Natural killer cell (primary cell): ENCODE results near the gene MBNL1. TPM values are rescaled to one million over a fixed set of nuclear protein-coding genes. Genes with fewer than 3 reads are reported as not detected.
A peak's percentile ranks its signal among the peaks of the same experiment; 100 is the strongest.

Experiments used
- ATAC-seq, 3 donors: fragments of 150-1000 bp in 2 of 3; fragments of 200-7000 bp in 1 of 3; cut with Tn5 transposase; 1 replicate in 1 of 3; 2 replicates in 2 of 3; pipeline ENCODE4 v1.10.0; 2021; ENCODE audit warnings: mild to moderate bottlenecking in 2 of 3, moderate library complexity in 2 of 3
- DNase-seq, 2 donors: peaks; one replicate each; pipeline versions ENCODE4 v3.0.0 to v3.0.0-alpha.2; 2013 to 2021; ENCODE audit warnings: mixed read lengths in 1 of 2
- H3K27ac ChIP-seq: one replicate; pipeline ENCODE4 v1.5.1; 2013; ENCODE audit warnings: mild to moderate bottlenecking, low read length
- H3K27me3 ChIP-seq: one replicate; pipeline ENCODE4 v1.6.1; 2013; ENCODE audit warnings: low read length; ENCODE audit not compliant: control insufficient read depth, insufficient read depth
- H3K36me3 ChIP-seq: one replicate; pipeline ENCODE4 v1.6.1; 2013; ENCODE audit warnings: low read length; ENCODE audit not compliant: control insufficient read depth, insufficient read depth
- H3K4me1 ChIP-seq: one replicate; pipeline ENCODE4 v1.6.1; 2013; ENCODE audit warnings: low read length; ENCODE audit not compliant: control insufficient read depth, insufficient read depth
- H3K4me3 ChIP-seq: one replicate; pipeline ENCODE4 v1.5.1; 2013; ENCODE audit warnings: low read length
- H3K9me3 ChIP-seq: one replicate; pipeline ENCODE4 v1.6.1; 2013; ENCODE audit warnings: low read length; ENCODE audit not compliant: control insufficient read depth, insufficient read depth
- H3K27ac Mint-ChIP-seq, 2 donors: one replicate each; pipeline ENCODE4 v1.8.0; 2022; ENCODE audit warnings: mild to moderate bottlenecking in 2 of 2, mixed read lengths in 2 of 2, moderate library complexity in 1 of 2
- H3K27me3 Mint-ChIP-seq, 2 donors: one replicate each; pipeline ENCODE4 v1.8.0; 2022; ENCODE audit warnings: low read depth in 2 of 2, mixed read lengths in 2 of 2
- H3K36me3 Mint-ChIP-seq: one replicate; pipeline ENCODE4 v1.8.0; 2022; ENCODE audit warnings: mixed read lengths
- H3K4me1 Mint-ChIP-seq, 2 donors: one replicate each; pipeline ENCODE4 v1.8.0; 2022; ENCODE audit warnings: mixed read lengths in 2 of 2
- H3K4me3 Mint-ChIP-seq: one replicate; pipeline ENCODE4 v1.8.0; 2022; ENCODE audit warnings: mild to moderate bottlenecking, moderate library complexity, mixed read lengths
- H3K9me3 Mint-ChIP-seq, 2 donors: one replicate each; pipeline ENCODE4 v1.8.0; 2022; ENCODE audit warnings: mixed read lengths in 2 of 2
- CTCF ChIP-seq: fragments of 200-600 bp; IDR thresholded peaks from one replicate; pipeline ENCODE4 v1.8.0; 2022; ENCODE audit warnings: antibody characterized with exemption
- WGBS: methylation state at CpG from one replicate; pipeline ENCODE4 v1.1.7; 2013; ENCODE audit warnings: missing lambda C conversion rate; ENCODE audit not compliant: insufficient coverage; 5-methylcytosine and 5-hydroxymethylcytosine counted together
- intact Hi-C: fragments of 100-400 bp; cut with micrococcal nuclease; formaldehyde crosslinking; loops from one replicate; pipeline ENCODE4 v1.14.2; 2022
- total RNA-seq, 4 donors: library from RNA; stranded (reverse); fragments of 120-200 nt in 1 of 4; gene quantifications; one replicate each; pipeline versions ENCODE4 v1.2.3 to v1.2.4, GENCODE V29; 2013 to 2022

MBNL1 gene
- total RNA-seq, 3 donors from 2014 or later (not counting 1 experiment from before 2014, with no cell fraction given) = 600 to 704 (median 607) TPM

- no peak overlapping the region for H3K4me3 ChIP-seq
- no peaks in the 10 kb centered on the region for H3K9me3 ChIP-seq
- H3K4me1 ChIP-seq = peaks cover 50% of the 10 kb centered on the region
- DNase-seq (no peak), ATAC-seq (peak; percentile 30 to 52 (median 45))
- TF ChIP-seq CTCF = no peak
- peaks cover 18% of the 10 kb centered on the region for H3K36me3 ChIP-seq
- Mint-ChIP-seq H3K9me3 (no peaks in the 10 kb centered on the region), H3K4me3 (peak overlapping the region; percentile 77), H3K4me1 (peaks cover 71 to 84% of the 10 kb centered on the region in 2 donors), H3K36me3 (peaks cover 8% of the 10 kb centered on the region), H3K27ac (peak overlapping the region; percentile 84 to 85), H3K27me3 (no peaks in the 10 kb centered on the region)
- intact Hi-C loops = loop anchor here (5.0 kb wide), 1 partner anchor 113 kb away; no protein-coding TSS in a partner anchor
- H3K27me3 ChIP-seq = no peaks in the 10 kb centered on the region
- peak overlapping the region; percentile 45 for H3K27ac ChIP-seq
- 32% methylated on average over 1 of the region's 1 CpG for WGBS
Observed at GRCh38 chr3:152295344-152295743, 26.6 kb downstream of the MBNL1 start.

GRCh38 chr3:152295806-152296205, 27.1 kb downstream of the MBNL1 start:
- Histone ChIP-seq H3K27me3 (no peaks in the 10 kb centered on the region), H3K4me1 (peaks cover 50% of the 10 kb centered on the region), H3K36me3 (peaks cover 22% of the 10 kb centered on the region), H3K4me3 (no peak overlapping the region), H3K9me3 (no peaks in the 10 kb centered on the region), H3K27ac (peak overlapping the region; percentile 45)
- intact Hi-C loops = loop anchor here (5.0 kb wide), 1 partner anchor 114 kb away; no protein-coding TSS in a partner anchor
- peaks cover 70 to 84% of the 10 kb centered on the region in 2 donors for H3K4me1 Mint-ChIP-seq
- H3K4me3 Mint-ChIP-seq = peak overlapping the region; percentile 77
- no peaks in the 10 kb centered on the region for H3K9me3 Mint-ChIP-seq
- H3K36me3 Mint-ChIP-seq = peaks cover 8% of the 10 kb centered on the region
- 58% methylated on average over 1 of the region's 1 CpG for WGBS
- H3K27me3 Mint-ChIP-seq = no peaks in the 10 kb centered on the region
- DNase-seq = no peak
- no peak for TF ChIP-seq CTCF
- peak; percentile 10 to 32 (median 20) for ATAC-seq
- peak overlapping the region; percentile 84 to 85 for H3K27ac Mint-ChIP-seq

GRCh38 chr3:152296382-152296781, 27.7 kb downstream of the MBNL1 start:
- Histone ChIP-seq H3K4me1 (peaks cover 50% of the 10 kb centered on the region), H3K36me3 (peaks cover 28% of the 10 kb centered on the region), H3K9me3 (no peaks in the 10 kb centered on the region), H3K27ac (peak overlapping the region; percentile 45), H3K27me3 (no peaks in the 10 kb centered on the region), H3K4me3 (no peak overlapping the region)
- ATAC-seq = no peak
- peaks cover 67 to 84% of the 10 kb centered on the region in 2 donors for H3K4me1 Mint-ChIP-seq
- DNase-seq = no peak
- H3K9me3 Mint-ChIP-seq = no peaks in the 10 kb centered on the region
- no peaks in the 10 kb centered on the region for H3K27me3 Mint-ChIP-seq
- intact Hi-C loops = loop anchor here (5.0 kb wide), 1 partner anchor 114 kb away; no protein-coding TSS in a partner anchor
- peak overlapping the region; percentile 77 for H3K4me3 Mint-ChIP-seq
- H3K36me3 Mint-ChIP-seq = peaks cover 8% of the 10 kb centered on the region
- H3K27ac Mint-ChIP-seq = peak overlapping the region; percentile 84 to 85
- TF ChIP-seq CTCF = no peak
- 63% methylated on average over 2 of the region's 3 CpGs for WGBS

- ATAC-seq = no peak
- TF ChIP-seq CTCF = no peak
- Mint-ChIP-seq H3K27ac (peak overlapping the region; percentile 84 to 85), H3K9me3 (no peaks in the 10 kb centered on the region), H3K4me3 (peak overlapping the region; percentile 77), H3K4me1 (peaks cover 61 to 83% of the 10 kb centered on the region in 2 donors), H3K36me3 (peaks cover 8% of the 10 kb centered on the region), H3K27me3 (no peaks in the 10 kb centered on the region)
- Histone ChIP-seq H3K9me3 (no peaks in the 10 kb centered on the region), H3K4me3 (no peak overlapping the region), H3K27me3 (no peaks in the 10 kb centered on the region), H3K36me3 (peaks cover 33% of the 10 kb centered on the region), H3K4me1 (peaks cover 46% of the 10 kb centered on the region), H3K27ac (no peak overlapping the region)
- intact Hi-C loops = loop anchor here (5.0 kb wide), 1 partner anchor 115 kb away; no protein-coding TSS in a partner anchor
- 57% methylated on average over 1 of the region's 1 CpG for WGBS
- DNase-seq = no peak
Observed at GRCh38 chr3:152296971-152297370, 28.2 kb downstream of the MBNL1 start.
